ENCODE measurements around the gene SLC12A8.

The SLC12A8 gene

DNA sequence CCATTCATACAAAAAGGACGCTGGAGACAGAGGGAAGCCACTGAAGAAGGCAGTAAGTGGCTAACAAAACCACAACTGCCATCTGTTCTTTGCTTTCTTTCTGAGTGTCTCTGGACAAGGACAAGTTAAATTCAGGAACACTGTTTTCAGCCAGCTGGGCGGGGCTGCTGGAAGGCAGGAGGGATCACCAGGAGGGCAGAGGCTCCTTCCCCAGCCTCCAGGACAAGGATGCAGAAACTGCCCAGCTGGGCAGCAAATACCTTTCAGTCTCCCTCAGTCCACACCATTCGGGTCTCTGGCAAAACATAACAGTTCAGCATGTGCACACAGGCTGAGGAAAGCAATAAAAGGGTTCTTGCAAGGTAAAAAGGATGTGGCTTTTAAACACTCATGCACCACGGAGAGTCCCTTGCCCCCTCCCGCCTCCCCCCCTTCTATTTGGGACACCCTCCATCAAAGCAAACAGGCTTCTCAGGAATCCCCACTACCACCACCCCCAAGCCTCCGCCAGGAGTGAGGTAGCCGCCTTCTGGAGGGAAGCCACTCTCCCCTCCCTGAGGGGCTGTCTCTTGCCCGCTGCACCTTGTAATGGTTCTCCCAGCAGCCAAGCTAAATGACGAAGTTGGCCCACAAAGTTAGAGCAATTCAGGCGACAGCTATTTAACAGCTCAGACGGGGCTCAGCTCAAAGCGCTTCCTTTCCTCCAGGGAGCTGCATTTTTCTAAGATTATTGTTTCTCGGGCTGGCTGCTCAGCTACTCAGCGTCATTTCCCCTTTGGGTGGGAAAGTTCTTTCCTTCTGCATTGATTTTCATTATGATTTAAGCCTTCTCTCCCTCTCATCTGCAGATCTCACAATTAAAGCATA, 160.6 kb downstream of the SLC12A8 start:
- DNase-seq (ENCODE audit: low spot score): peak; percentile 79
- TF ChIP-seq, protein P1, sequence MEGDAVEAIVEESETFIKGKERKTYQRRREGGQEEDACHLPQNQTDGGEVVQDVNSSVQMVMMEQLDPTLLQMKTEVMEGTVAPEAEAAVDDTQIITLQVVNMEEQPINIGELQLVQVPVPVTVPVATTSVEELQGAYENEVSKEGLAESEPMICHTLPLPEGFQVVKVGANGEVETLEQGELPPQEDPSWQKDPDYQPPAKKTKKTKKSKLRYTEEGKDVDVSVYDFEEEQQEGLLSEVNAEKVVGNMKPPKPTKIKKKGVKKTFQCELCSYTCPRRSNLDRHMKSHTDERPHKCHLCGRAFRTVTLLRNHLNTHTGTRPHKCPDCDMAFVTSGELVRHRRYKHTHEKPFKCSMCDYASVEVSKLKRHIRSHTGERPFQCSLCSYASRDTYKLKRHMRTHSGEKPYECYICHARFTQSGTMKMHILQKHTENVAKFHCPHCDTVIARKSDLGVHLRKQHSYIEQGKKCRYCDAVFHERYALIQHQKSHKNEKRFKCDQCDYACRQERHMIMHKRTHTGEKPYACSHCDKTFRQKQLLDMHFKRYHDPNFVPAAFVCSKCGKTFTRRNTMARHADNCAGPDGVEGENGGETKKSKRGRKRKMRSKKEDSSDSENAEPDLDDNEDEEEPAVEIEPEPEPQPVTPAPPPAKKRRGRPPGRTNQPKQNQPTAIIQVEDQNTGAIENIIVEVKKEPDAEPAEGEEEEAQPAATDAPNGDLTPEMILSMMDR (IDR thresholded peaks at IDR 0.05; ENCODE audit: extremely low read depth, missing control alignments): no peak

- no peak for DNase-seq (ENCODE audit: low spot score)
- TF ChIP-seq, protein P1 (IDR thresholded peaks at IDR 0.05; ENCODE audit: extremely low read depth, missing control alignments): no peak
Measured at GRCh38 chr3:125051205-125051604, 161.3 kb downstream of the SLC12A8 start.

DNA sequence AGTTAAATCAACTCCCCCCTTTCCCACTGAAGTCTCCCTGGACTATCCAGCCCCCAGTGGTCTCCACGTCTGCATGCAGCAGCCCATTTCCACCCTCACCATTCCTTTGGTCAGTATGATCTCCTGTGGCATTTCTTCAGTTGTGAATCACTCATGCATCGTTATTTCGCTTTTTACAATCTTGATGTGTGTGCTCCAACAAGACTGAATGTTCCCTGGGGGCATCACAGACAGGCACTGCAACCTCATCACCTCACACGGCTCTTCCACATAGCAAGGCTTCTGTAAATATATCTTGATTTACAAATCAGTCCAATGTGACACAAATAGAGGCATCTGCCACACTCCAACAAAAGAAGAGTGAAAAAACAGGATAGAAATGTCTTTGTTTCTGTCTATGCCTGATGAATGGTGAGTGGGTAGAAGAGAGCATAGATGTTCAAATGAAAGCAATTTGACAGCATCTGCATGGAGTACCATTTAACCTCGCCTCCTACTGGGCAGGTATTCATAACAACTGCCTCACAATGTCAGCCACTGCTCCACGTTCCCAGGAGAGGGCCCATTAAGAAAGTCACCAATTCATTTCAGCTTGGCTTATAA, 162.0 kb downstream of the SLC12A8 start:
- TF ChIP-seq, protein P1 (IDR thresholded peaks at IDR 0.05; ENCODE audit: extremely low read depth, missing control alignments): no peak
- DNase-seq (ENCODE audit: low spot score): no peak

DNA sequence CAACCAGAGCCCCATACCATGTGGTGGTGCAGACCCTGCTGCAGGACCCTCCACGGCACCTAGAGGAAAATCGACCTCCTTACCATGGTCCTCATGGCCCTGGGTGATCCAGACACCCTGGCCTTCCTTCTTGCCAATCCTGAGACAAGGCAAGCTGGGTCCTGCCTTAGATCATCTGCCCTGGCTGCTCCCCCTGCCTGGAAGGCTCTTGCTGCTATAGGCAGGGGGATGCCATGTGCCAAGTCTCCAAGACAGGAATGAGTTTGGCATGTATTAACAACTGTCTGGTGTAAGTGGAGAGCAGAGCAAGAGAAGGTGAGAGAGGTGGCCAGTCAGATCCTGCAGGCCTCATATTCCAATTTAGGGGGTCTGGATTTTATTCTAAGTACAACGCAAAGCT, 164.3 kb downstream of the SLC12A8 start:
- DNase-seq (ENCODE audit: low spot score): no peak
- TF ChIP-seq, protein P1 (IDR thresholded peaks at IDR 0.05; ENCODE audit: extremely low read depth, missing control alignments): no peak

- no peak for DNase-seq (ENCODE audit: low spot score)
- TF ChIP-seq, protein P1 (IDR thresholded peaks at IDR 0.05; ENCODE audit: extremely low read depth, missing control alignments): no peak
Measured at GRCh38 chr3:125045965-125046364, 166.6 kb downstream of the SLC12A8 start.

- TF ChIP-seq, protein P1 (IDR thresholded peaks at IDR 0.05; ENCODE audit: extremely low read depth, missing control alignments): no peak
- DNase-seq (ENCODE audit: low spot score): no peak
Measured at GRCh38 chr3:125045194-125045593, 167.4 kb downstream of the SLC12A8 start.

- TF ChIP-seq, protein P1 (IDR thresholded peaks at IDR 0.05; ENCODE audit: extremely low read depth, missing control alignments): no peak
- DNase-seq (ENCODE audit: low spot score): no peak
Measured at GRCh38 chr3:125043599-125044151, 168.9 kb downstream of the SLC12A8 start.

Data from GM20000 (cell line).